ENCODE measurements around the gene IBA57.

IBA57 gene

GRCh38 chr1:228143480-228144192 lies 22.0 kb upstream of the IBA57 start:
- DNase-seq (ENCODE audit: insufficient read length, low spot score) (no peak), FAIRE-seq (no peak)
- no peak for TF ChIP-seq TAF1 (IDR thresholded peaks at IDR 0.05; ENCODE audit: low read depth, low read length)

GRCh38 chr1:228144193-228144992 lies 21.2 kb upstream of the IBA57 start:
- TF ChIP-seq SPI1 (IDR thresholded peaks at IDR 0.05; ENCODE audit: low read depth, low read length) (no peak), POU2F2 (IDR thresholded peaks at IDR 0.05; ENCODE audit: low read depth, low read length) (no peak), TAF1 (IDR thresholded peaks at IDR 0.05; ENCODE audit: low read depth, low read length) (no peak), PAX5 (IDR thresholded peaks at IDR 0.05; ENCODE audit: insufficient read depth, low read length, severe bottlenecking) (no peak), POLR2AphosphoS5 (IDR thresholded peaks at IDR 0.05; ENCODE audit: low read depth, low read length) (no peak), POLR2A (IDR thresholded peaks at IDR 0.05; ENCODE audit: low read depth, low read length) (no peak)
- FAIRE-seq (no peak), DNase-seq (ENCODE audit: insufficient read length, low spot score) (no peak)

GRCh38 chr1:228144993-228145343 lies 20.6 kb upstream of the IBA57 start:
- DNase-seq (ENCODE audit: insufficient read length, low spot score) (no peak), FAIRE-seq (no peak)
- TF ChIP-seq POLR2AphosphoS5 (IDR thresholded peaks at IDR 0.05; ENCODE audit: low read depth, low read length): no peak
- TF ChIP-seq POU2F2 (IDR thresholded peaks at IDR 0.05; ENCODE audit: low read depth, low read length): no peak
- TF ChIP-seq TAF1 (IDR thresholded peaks at IDR 0.05; ENCODE audit: low read depth, low read length): no peak
- TF ChIP-seq SPI1 (IDR thresholded peaks at IDR 0.05; ENCODE audit: low read depth, low read length): no peak
- TF ChIP-seq PAX5 (IDR thresholded peaks at IDR 0.05; ENCODE audit: insufficient read depth, low read length, severe bottlenecking): no peak
- TF ChIP-seq POLR2A (IDR thresholded peaks at IDR 0.05; ENCODE audit: low read depth, low read length): no peak

GRCh38 chr1:228145463-228146416 lies 19.9 kb upstream of the IBA57 start:
- no peak for TF ChIP-seq POLR2AphosphoS5 (IDR thresholded peaks at IDR 0.05; ENCODE audit: low read depth, low read length)
- no peak for TF ChIP-seq POLR2A (IDR thresholded peaks at IDR 0.05; ENCODE audit: low read depth, low read length)
- TF ChIP-seq TAF1 (IDR thresholded peaks at IDR 0.05; ENCODE audit: low read depth, low read length): no peak
- TF ChIP-seq PAX5 (IDR thresholded peaks at IDR 0.05; ENCODE audit: insufficient read depth, low read length, severe bottlenecking): no peak
- TF ChIP-seq POU2F2 (IDR thresholded peaks at IDR 0.05; ENCODE audit: low read depth, low read length): no peak
- TF ChIP-seq SPI1 (IDR thresholded peaks at IDR 0.05; ENCODE audit: low read depth, low read length): no peak
- FAIRE-seq (no peak), DNase-seq (ENCODE audit: insufficient read length, low spot score) (no peak)

- FAIRE-seq (no peak), DNase-seq (ENCODE audit: insufficient read length, low spot score) (no peak)
- TF ChIP-seq SPI1 (IDR thresholded peaks at IDR 0.05; ENCODE audit: low read depth, low read length) (no peak), TAF1 (IDR thresholded peaks at IDR 0.05; ENCODE audit: low read depth, low read length) (no peak), PAX5 (IDR thresholded peaks at IDR 0.05; ENCODE audit: insufficient read depth, low read length, severe bottlenecking) (no peak), POLR2A (IDR thresholded peaks at IDR 0.05; ENCODE audit: low read depth, low read length) (no peak), POU2F2 (IDR thresholded peaks at IDR 0.05; ENCODE audit: low read depth, low read length) (no peak), POLR2AphosphoS5 (IDR thresholded peaks at IDR 0.05; ENCODE audit: low read depth, low read length) (no peak)
Observed at GRCh38 chr1:228146417-228147150, 19.0 kb upstream of the IBA57 start.

- DNase-seq (ENCODE audit: insufficient read length, low spot score) (no peak), FAIRE-seq (no peak)
- no peak for TF ChIP-seq POLR2A (IDR thresholded peaks at IDR 0.05; ENCODE audit: low read depth, low read length)
- no peak for TF ChIP-seq TAF1 (IDR thresholded peaks at IDR 0.05; ENCODE audit: low read depth, low read length)
Observed at GRCh38 chr1:228147151-228147693, 18.4 kb upstream of the IBA57 start.

- TF ChIP-seq PAX5 (IDR thresholded peaks at IDR 0.05; ENCODE audit: insufficient read depth, low read length, severe bottlenecking) (no peak), POLR2AphosphoS5 (IDR thresholded peaks at IDR 0.05; ENCODE audit: low read depth, low read length) (no peak), POLR2A (IDR thresholded peaks at IDR 0.05; ENCODE audit: low read depth, low read length) (no peak), TAF1 (IDR thresholded peaks at IDR 0.05; ENCODE audit: low read depth, low read length) (no peak), POU2F2 (IDR thresholded peaks at IDR 0.05; ENCODE audit: low read depth, low read length) (no peak), SPI1 (IDR thresholded peaks at IDR 0.05; ENCODE audit: low read depth, low read length) (no peak)
- FAIRE-seq (no peak), DNase-seq (ENCODE audit: insufficient read length, low spot score) (no peak)
Observed at GRCh38 chr1:228147768-228148167, 17.8 kb upstream of the IBA57 start.

- FAIRE-seq: no peak
- DNase-seq (ENCODE audit: insufficient read length, low spot score): no peak
- no peak for TF ChIP-seq TAF1 (IDR thresholded peaks at IDR 0.05; ENCODE audit: low read depth, low read length)
- no peak for TF ChIP-seq PAX5 (IDR thresholded peaks at IDR 0.05; ENCODE audit: insufficient read depth, low read length, severe bottlenecking)
- no peak for TF ChIP-seq POU2F2 (IDR thresholded peaks at IDR 0.05; ENCODE audit: low read depth, low read length)
- no peak for TF ChIP-seq POLR2AphosphoS5 (IDR thresholded peaks at IDR 0.05; ENCODE audit: low read depth, low read length)
- TF ChIP-seq POLR2A (IDR thresholded peaks at IDR 0.05; ENCODE audit: low read depth, low read length): no peak
- TF ChIP-seq SPI1 (IDR thresholded peaks at IDR 0.05; ENCODE audit: low read depth, low read length): no peak
Observed at GRCh38 chr1:228148196-228148861, 17.3 kb upstream of the IBA57 start.

All from GM12891 (cell line).